WTC11 (cell line): ENCODE data around the gene GSDMA. TPM values are rescaled to one million over a fixed set of nuclear protein-coding genes. Genes with fewer than 3 reads are reported as not detected.

Experiments used
- ATAC-seq: fragments of 200-7000 bp; cut with Tn5 transposase; 2 replicates; pipeline ENCODE4 v1.10.0; 2021; ENCODE audit warnings: mild to moderate bottlenecking, moderate library complexity
- CTCF ChIA-PET: fragments of 300-600 bp; sonication (Branson Sonifier 250); formaldehyde crosslinking; loops from one replicate; lab custom pipeline; 2021; ENCODE audit warnings: antibody characterized with exemption; lab: Charles Lee
- POLR2A ChIA-PET: fragments of 350-600 bp; sonication (Branson Sonifier 250); formaldehyde crosslinking; loops from one replicate; lab custom pipeline; 2021; ENCODE audit warnings: antibody characterized with exemption; lab: Charles Lee
- DNase-seq: peaks from one replicate; pipeline ENCODE4 v3.0.0; 2021; ENCODE audit warnings: low spot score
- H3K27ac Mint-ChIP-seq: 2 replicates; pipeline ENCODE4 v1.8.0; 2021; ENCODE audit warnings: mixed read lengths
- H3K27me3 Mint-ChIP-seq: 2 replicates; pipeline ENCODE4 v1.8.0; 2021; ENCODE audit warnings: low read depth, mild to moderate bottlenecking, moderate library complexity, mixed read lengths
- H3K36me3 Mint-ChIP-seq: 2 replicates; pipeline ENCODE4 v1.8.0; 2021; ENCODE audit warnings: mixed read lengths
- H3K4me1 Mint-ChIP-seq: 2 replicates; pipeline ENCODE4 v1.8.0; 2022; ENCODE audit warnings: mixed read lengths
- H3K4me3 Mint-ChIP-seq: 2 replicates; pipeline ENCODE4 v1.8.0; 2021; ENCODE audit warnings: mild to moderate bottlenecking, moderate library complexity, mixed read lengths
- H3K9me3 Mint-ChIP-seq: 2 replicates; pipeline ENCODE4 v1.8.0; 2021; ENCODE audit warnings: mixed read lengths
- AR ChIP-seq: fragments of 250-450 bp; sonication (Bioruptor Pico); IDR thresholded peaks from 2 replicates; pipeline ENCODE4 v1.9.0; 2021; ENCODE audit warnings: mild to moderate bottlenecking
- ELF4 ChIP-seq: sonication (generic); formaldehyde crosslinking; IDR thresholded peaks from 2 replicates; pipeline ENCODE4 v1.8.1; 2022; ENCODE audit warnings: low read depth, mild to moderate bottlenecking, moderate library complexity, missing genetic modification reagents
- ESRRA ChIP-seq: sonication (generic); formaldehyde crosslinking; IDR thresholded peaks from 2 replicates; pipeline ENCODE4 v1.8.1; 2022; ENCODE audit warnings: mild to moderate bottlenecking, missing genetic modification reagents, borderline replicate concordance
- ETV6 ChIP-seq: sonication (generic); formaldehyde crosslinking; IDR thresholded peaks from 2 replicates; pipeline ENCODE4 v1.8.1; 2022; ENCODE audit warnings: mild to moderate bottlenecking, missing genetic modification reagents
- FOXJ3 ChIP-seq: sonication (generic); formaldehyde crosslinking; IDR thresholded peaks from 2 replicates; pipeline ENCODE4 v1.9.0; 2021; ENCODE audit warnings: missing genetic modification reagents, mild to moderate bottlenecking, borderline replicate concordance
- FOXK1 ChIP-seq: sonication (generic); formaldehyde crosslinking; IDR thresholded peaks from 2 replicates; pipeline ENCODE4 v1.8.0; 2022; ENCODE audit warnings: mild to moderate bottlenecking, moderate library complexity, missing genetic modification reagents
- GABPB1 ChIP-seq: sonication (generic); formaldehyde crosslinking; IDR thresholded peaks from 2 replicates; pipeline ENCODE4 v1.8.1; 2023; ENCODE audit warnings: mild to moderate bottlenecking, missing genetic modification reagents
- GRHL2 ChIP-seq: fragments of 250-450 bp; sonication (Bioruptor Pico); IDR thresholded peaks from 2 replicates; pipeline ENCODE4 v1.8.0; 2022; ENCODE audit warnings: mild to moderate bottlenecking, moderate library complexity; ENCODE audit not compliant: insufficient replicate concordance, severe bottlenecking
- GTF2I ChIP-seq: fragments of 250-450 bp; sonication (Bioruptor Pico); conservative IDR thresholded peaks from 2 replicates; pipeline ENCODE4 v1.4.0; 2021; ENCODE audit warnings: mild to moderate bottlenecking
- HMGA2 ChIP-seq: fragments of 250-450 bp; sonication (Bioruptor Pico); IDR thresholded peaks from 2 replicates; pipeline ENCODE4 v1.4.0; 2021; ENCODE audit warnings: mild to moderate bottlenecking, moderate library complexity
- HMGXB4 ChIP-seq: sonication (generic); formaldehyde crosslinking; IDR thresholded peaks from 2 replicates; pipeline ENCODE4 v1.8.1; 2023; ENCODE audit warnings: mild to moderate bottlenecking, moderate library complexity, missing genetic modification reagents
- IRF2 ChIP-seq: sonication (generic); formaldehyde crosslinking; IDR thresholded peaks from 2 replicates; pipeline ENCODE4 v1.8.0; 2022; ENCODE audit warnings: low read depth, missing genetic modification reagents, borderline replicate concordance
- JAZF1 ChIP-seq: fragments of 250-450 bp; sonication (Bioruptor Pico); IDR thresholded peaks from 2 replicates; pipeline ENCODE4 v1.9.0; 2021; ENCODE audit warnings: moderate library complexity, mild to moderate bottlenecking, inconsistent platforms
- JUN ChIP-seq: sonication (generic); formaldehyde crosslinking; IDR thresholded peaks from 2 replicates; pipeline ENCODE4 v1.8.0; 2023; ENCODE audit warnings: mild to moderate bottlenecking, missing genetic modification reagents
- MXD4 ChIP-seq: fragments of 250-450 bp; sonication (Bioruptor Pico); IDR thresholded peaks from 2 replicates; pipeline ENCODE4 v1.8.0; 2021; ENCODE audit warnings: mild to moderate bottlenecking, moderate library complexity, borderline replicate concordance
- MYBL2 ChIP-seq: sonication (generic); formaldehyde crosslinking; IDR thresholded peaks from 2 replicates; pipeline ENCODE4 v1.8.1; 2023; ENCODE audit warnings: mild to moderate bottlenecking, moderate library complexity, missing genetic modification reagents
- NR1H2 ChIP-seq: sonication (generic); formaldehyde crosslinking; IDR thresholded peaks from 2 replicates; pipeline ENCODE4 v1.9.0; 2021; ENCODE audit warnings: mild to moderate bottlenecking, moderate library complexity, missing genetic modification reagents
- NR2C2 ChIP-seq: sonication (generic); formaldehyde crosslinking; IDR thresholded peaks from 2 replicates; pipeline ENCODE4 v1.8.0; 2022; ENCODE audit warnings: mild to moderate bottlenecking, missing genetic modification reagents
- RELA ChIP-seq: sonication (generic); formaldehyde crosslinking; IDR thresholded peaks from 2 replicates; pipeline ENCODE4 v1.8.1; 2022; ENCODE audit warnings: missing genetic modification reagents, mild to moderate bottlenecking, borderline replicate concordance
- TCF7 ChIP-seq: sonication (generic); formaldehyde crosslinking; IDR thresholded peaks from 2 replicates; pipeline ENCODE4 v1.8.0; 2022; ENCODE audit warnings: mild to moderate bottlenecking, low read depth, missing genetic modification reagents, moderate library complexity
- TEAD1 ChIP-seq: sonication (generic); formaldehyde crosslinking; IDR thresholded peaks from 2 replicates; pipeline ENCODE4 v1.8.0; 2022; ENCODE audit warnings: mild to moderate bottlenecking, missing genetic modification reagents
- TEAD4 ChIP-seq: sonication (generic); formaldehyde crosslinking; IDR thresholded peaks from 2 replicates; pipeline ENCODE4 v1.8.0; 2022; ENCODE audit warnings: mild to moderate bottlenecking, missing genetic modification reagents
- ZNF121 ChIP-seq: sonication (generic); formaldehyde crosslinking; IDR thresholded peaks from 2 replicates; pipeline ENCODE4 v1.8.0; 2023; ENCODE audit warnings: missing genetic modification reagents
- ZNF138 ChIP-seq: sonication (generic); formaldehyde crosslinking; conservative IDR thresholded peaks from 2 replicates; pipeline ENCODE4 v1.8.1; 2022; ENCODE audit warnings: mild to moderate bottlenecking, moderate library complexity, missing genetic modification reagents
- ZNF219 ChIP-seq: sonication (generic); formaldehyde crosslinking; IDR thresholded peaks from 2 replicates; pipeline ENCODE4 v1.8.0; 2023; ENCODE audit warnings: missing genetic modification reagents, mild to moderate bottlenecking, borderline replicate concordance
- ZNF416 ChIP-seq: fragments of 250-450 bp; sonication (Bioruptor Pico); IDR thresholded peaks from 2 replicates; pipeline ENCODE4 v1.9.0; 2021; ENCODE audit warnings: mild to moderate bottlenecking, inconsistent platforms
- ZNF512 ChIP-seq: sonication (generic); formaldehyde crosslinking; IDR thresholded peaks from 2 replicates; pipeline ENCODE4 v1.8.1; 2022; ENCODE audit warnings: missing genetic modification reagents, borderline replicate concordance
- total RNA-seq: library from RNA; stranded (reverse); gene quantifications from 3 replicates; pipeline ENCODE4 v1.2.3, GENCODE V29; 2021

Gene GSDMA
- total RNA-seq, 1 experiment from 2014 or later, result not detected

- ChIA-PET CTCF (interaction anchor here (1.5 to 1.7 kb wide), 2 partner anchors 31 to 90 kb away, joined by 3 read pairs; no protein-coding TSS in a partner anchor), POLR2A (no interaction called here)
- DNase-seq (no peak), ATAC-seq (no peak)
- H3K4me3 Mint-ChIP-seq, result no peak overlapping the region
- TF ChIP-seq JAZF1 (CRISPR knock-in tag), result no peak
- no peak for TF ChIP-seq ZNF121 (CRISPR knock-in tag)
- TF ChIP-seq HMGA2 (CRISPR knock-in tag), result no peak
- no peak for TF ChIP-seq ETV6 (CRISPR knock-in tag)
- TF ChIP-seq AR, result no peak
- no peak for TF ChIP-seq TEAD4 (CRISPR knock-in tag)
- TF ChIP-seq ZNF219 (CRISPR knock-in tag), result no peak
- no peak for TF ChIP-seq FOXK1
- TF ChIP-seq RELA (CRISPR knock-in tag), result no peak
- TF ChIP-seq GRHL2 (CRISPR knock-in tag), result no peak
- H3K36me3 Mint-ChIP-seq, result peaks cover 58% of the 10 kb centered on the region
- H3K9me3 Mint-ChIP-seq, result no peaks in the 10 kb centered on the region
- H3K4me1 Mint-ChIP-seq, result no peaks in the 10 kb centered on the region
- no peaks in the 10 kb centered on the region for H3K27me3 Mint-ChIP-seq
- no peak overlapping the region for H3K27ac Mint-ChIP-seq
Observed at GRCh38 chr17:39996800-39997199, 34.0 kb downstream of the GSDMA start.

- Mint-ChIP-seq H3K4me3 (no peak overlapping the region), H3K27ac (no peak overlapping the region), H3K4me1 (no peaks in the 10 kb centered on the region), H3K36me3 (peaks cover 50% of the 10 kb centered on the region), H3K27me3 (no peaks in the 10 kb centered on the region), H3K9me3 (no peaks in the 10 kb centered on the region)
- ATAC-seq (no peak), DNase-seq (no peak)
- CTCF ChIA-PET, result interaction anchor here (1.5 to 1.7 kb wide), 2 partner anchors 30 to 89 kb away, joined by 3 read pairs; no protein-coding TSS in a partner anchor
- TF ChIP-seq ZNF138 (CRISPR knock-in tag), result no peak
- no peak for TF ChIP-seq NR1H2 (CRISPR knock-in tag)
- TF ChIP-seq JUN, result no peak
- no peak for TF ChIP-seq HMGXB4 (CRISPR knock-in tag)
- TF ChIP-seq GTF2I (CRISPR knock-in tag), result no peak
- TF ChIP-seq IRF2 (CRISPR knock-in tag), result no peak
- no peak for TF ChIP-seq ELF4 (CRISPR knock-in tag)
- TF ChIP-seq GABPB1, result no peak
- no peak for TF ChIP-seq TCF7 (CRISPR knock-in tag)
- POLR2A ChIA-PET, result no interaction called here
Observed at GRCh38 chr17:39997543-39997942, 34.7 kb downstream of the GSDMA start.

- H3K4me3 Mint-ChIP-seq, result no peak overlapping the region
- no peaks in the 10 kb centered on the region for H3K9me3 Mint-ChIP-seq
- ATAC-seq (no peak), DNase-seq (no peak)
- H3K27me3 Mint-ChIP-seq, result no peaks in the 10 kb centered on the region
- peaks cover 35% of the 10 kb centered on the region for H3K36me3 Mint-ChIP-seq
- H3K27ac Mint-ChIP-seq, result peak overlapping the region; percentile 74; the same call in 1 of the 2 replicates
- no peaks in the 10 kb centered on the region for H3K4me1 Mint-ChIP-seq
- ChIA-PET POLR2A (no interaction called here), CTCF (interaction anchor here (1.0 to 2.0 kb wide), 2 partner anchors 14 to 36 kb away, joined by 4 to 8 read pairs; no protein-coding TSS in a partner anchor)
- no peak for TF ChIP-seq AR
- no peak for TF ChIP-seq ESRRA (CRISPR knock-in tag)
- TF ChIP-seq ZNF416 (CRISPR knock-in tag), result no peak
- no peak for TF ChIP-seq MXD4 (CRISPR knock-in tag)
- TF ChIP-seq ZNF512 (CRISPR knock-in tag), result no peak
- no peak for TF ChIP-seq TEAD1 (CRISPR knock-in tag)
- TF ChIP-seq FOXJ3 (CRISPR knock-in tag), result no peak
- no peak for TF ChIP-seq NR2C2 (CRISPR knock-in tag)
- no peak for TF ChIP-seq MYBL2
Observed at GRCh38 chr17:39999067-39999466, 36.3 kb downstream of the GSDMA start.
